Adrenal gland (tissue), 5 donors: Measurements from ENCODE around the gene CAPN11.

ENCODE experiments used
- CTCF ChIP-seq, 6 experiments: fragments of 450-650 bp in 4 of 6; fragments of 200-600 bp in 2 of 6; sonication (generic) in 1 of 6; IDR thresholded peaks; 1 replicate in 5 of 6; 2 replicates in 1 of 6; pipeline versions ENCODE4 v1.5.1 to v1.8.0; 2016 to 2021; ENCODE audit warnings: antibody characterized with exemption in 6 of 6, mild to moderate bottlenecking in 2 of 6, moderate library complexity in 1 of 6
- POLR2A ChIP-seq, 2 donors: fragments of 450-650 bp; IDR thresholded peaks; one replicate each; pipeline ENCODE4 v1.6.1; 2017; ENCODE audit warnings: antibody characterized with exemption in 2 of 2, mild to moderate bottlenecking in 2 of 2, moderate library complexity in 1 of 2
- donor health status: DM: no; HTN: no; CAD: no.

GRCh38 chr6:44202332-44202971 lies 43.8 kb downstream of the CAPN11 start:
- TF ChIP-seq CTCF (IDR thresholded peaks at IDR 0.05) (no peak), POLR2A (IDR thresholded peaks at IDR 0.05) (no peak)
